GM21360 (cell line): ENCODE results near the gene KRT75.
"Not testable (repeated sequence)": the region's sequence is repeated elsewhere in the genome, so short reads cannot be mapped to it uniquely, and the experiment has no call there.

Source experiments
- ATAC-seq: cut with Tn5 transposase; IDR thresholded peaks from one replicate; pipeline ENCODE4 v1.9.1; 2021; ENCODE audit warnings: mild to moderate bottlenecking, moderate library complexity; ENCODE audit not compliant: unreplicated experiment

The KRT75 gene

DNA sequence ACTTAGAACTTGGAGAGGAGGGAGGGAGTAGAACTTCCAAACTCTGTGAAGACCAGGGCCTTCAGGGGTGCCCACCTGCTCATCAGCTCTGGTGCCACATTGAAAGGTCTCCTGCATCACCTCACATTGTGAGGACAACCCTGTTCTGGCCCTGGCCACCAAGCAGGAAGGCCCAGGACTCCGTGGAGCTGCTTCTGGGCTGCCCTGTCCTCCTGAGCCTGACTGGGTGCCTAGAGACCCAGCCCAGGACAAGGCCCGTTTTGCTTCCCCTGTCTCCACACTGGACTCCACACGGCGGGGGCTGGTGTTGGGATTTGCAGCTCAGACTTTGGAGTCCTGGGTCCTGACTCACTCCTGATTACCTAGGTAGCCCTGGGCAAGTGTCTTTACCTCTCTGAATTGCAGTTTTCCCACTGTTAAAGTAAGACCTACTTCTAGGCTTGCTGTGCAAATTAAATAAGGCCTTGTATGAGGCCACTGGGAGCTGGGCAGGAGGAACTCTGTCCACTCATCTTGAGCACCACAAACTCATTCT is 15.5 kb downstream of the KRT75 start:
- no peak for ATAC-seq

DNA sequence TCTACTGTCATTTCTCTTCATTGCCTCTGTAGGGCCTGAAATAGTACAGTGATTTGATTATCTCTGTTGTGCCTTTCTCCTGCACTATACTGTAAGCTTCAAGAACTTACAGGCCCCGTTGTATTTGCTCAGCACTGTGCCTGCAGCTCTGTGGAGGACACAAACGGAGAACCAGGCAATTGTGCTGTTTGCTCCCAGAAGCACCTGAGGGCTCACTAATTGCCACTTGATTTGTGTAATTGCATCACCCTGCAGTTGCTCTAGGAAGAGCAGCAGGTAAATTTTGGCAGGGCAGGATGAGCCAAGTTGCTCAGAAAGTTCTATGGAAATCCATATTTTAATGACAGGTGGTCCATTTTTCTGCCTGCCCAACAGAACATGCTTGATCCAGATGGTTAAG is 16.4 kb downstream of the KRT75 start:
- no peak for ATAC-seq

DNA sequence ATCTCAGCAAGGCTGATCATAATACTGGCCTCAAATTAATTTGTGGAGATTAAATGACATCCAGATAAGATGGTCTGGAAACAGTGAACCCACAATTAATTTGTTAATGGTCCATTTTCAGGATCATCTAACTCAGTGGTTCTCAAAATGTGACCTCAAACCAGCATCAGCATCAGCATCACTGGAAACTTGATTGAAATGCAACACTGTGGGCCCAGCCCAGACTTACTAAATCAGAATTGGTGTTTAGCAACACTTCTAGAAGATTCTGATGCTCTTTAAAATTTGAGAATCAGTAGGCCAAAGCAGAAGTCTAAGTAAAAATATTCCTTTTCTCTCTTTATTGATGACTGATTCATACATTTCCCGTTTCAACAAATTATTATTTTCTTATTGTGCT is 17.4 kb downstream of the KRT75 start:
- ATAC-seq = no peak

DNA sequence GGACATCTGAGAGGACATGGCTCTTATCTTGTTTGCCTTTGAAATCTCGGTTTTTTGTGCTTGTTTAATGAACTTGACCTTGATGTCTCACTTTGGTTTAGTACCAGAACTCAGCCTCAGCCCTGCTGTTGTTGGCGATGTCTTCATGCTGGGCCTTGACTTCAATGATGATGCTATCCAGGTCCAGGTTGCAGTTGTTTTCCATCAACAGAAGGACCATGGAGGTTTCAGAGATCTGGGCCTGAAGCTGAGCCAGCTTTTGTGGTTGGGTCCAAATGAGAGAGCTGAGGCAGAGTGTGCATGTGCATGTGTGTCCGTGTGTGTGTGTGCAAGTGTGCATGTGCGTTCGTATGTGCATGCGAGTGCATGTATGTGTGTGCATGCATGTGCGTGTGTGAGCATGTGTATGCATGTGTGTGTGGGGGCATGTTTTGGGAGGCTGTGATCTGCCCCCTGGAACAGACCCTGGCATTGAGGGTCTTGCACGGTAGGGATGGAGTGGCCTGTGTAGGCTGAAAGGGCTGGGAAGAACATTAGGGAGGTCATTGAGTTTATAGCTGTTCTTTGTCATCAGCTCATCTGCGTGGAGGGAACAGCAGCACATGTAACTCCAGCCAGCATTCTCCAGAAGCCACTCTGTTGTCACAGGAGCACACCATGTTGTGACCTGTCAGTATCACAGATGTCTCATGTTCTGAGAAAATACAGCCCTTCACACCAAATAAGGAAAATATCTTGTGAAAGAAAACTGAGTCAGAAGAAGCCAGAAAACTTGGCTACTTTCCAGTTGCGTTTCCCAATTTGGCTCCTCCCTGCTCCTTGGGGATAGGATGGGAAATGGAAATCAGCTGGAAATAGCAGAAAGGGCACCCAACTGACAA is 18.1 kb downstream of the KRT75 start:
- no peak for ATAC-seq

DNA sequence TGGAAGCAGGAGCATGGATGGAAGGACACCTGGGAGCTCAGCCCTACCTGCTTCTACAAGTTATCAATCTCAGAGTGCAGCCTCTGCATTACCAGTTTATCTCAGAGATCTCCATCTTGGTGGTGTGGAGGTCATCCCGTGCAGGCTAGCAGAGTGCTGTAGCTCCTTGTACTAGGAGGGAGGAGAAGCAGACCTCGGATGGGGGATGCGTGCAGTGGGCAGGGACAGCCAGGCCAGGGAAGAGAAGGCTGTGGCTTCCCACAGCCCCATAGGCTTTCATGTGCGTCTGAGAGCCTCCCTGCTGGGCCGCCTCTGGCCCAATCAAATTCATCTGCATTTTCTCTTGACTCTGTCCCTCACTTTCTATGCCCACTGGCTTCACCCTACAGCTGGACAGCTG is 19.2 kb downstream of the KRT75 start:
- no peak for ATAC-seq

DNA sequence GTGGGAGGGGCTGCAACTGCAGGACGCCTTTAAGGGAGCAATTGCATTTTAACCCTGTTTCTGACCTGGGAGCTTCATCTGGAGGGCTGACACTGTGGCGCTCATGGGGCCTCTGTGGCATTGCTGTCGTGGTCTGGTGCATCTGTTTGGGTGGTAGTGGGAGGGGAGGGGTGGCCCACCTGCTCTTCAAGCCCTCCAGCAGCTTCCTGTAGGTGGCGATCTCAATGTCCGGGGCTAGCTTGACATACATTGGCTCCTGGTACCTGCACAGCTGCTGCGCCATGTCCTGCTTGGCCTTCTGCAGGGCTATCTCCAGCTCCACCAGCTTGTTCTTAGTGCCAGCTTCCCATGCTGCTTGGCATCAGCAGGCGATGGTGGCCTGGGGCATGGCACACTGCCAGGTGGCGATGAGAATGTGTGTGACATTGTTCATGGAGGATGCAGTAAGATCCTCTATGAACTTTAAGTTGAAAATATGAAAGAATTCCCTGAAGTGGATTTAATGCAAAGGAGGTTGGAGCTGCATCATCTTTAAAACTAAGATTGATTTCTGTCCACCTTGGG is 20.3 kb downstream of the KRT75 start:
- ATAC-seq = no peak

DNA sequence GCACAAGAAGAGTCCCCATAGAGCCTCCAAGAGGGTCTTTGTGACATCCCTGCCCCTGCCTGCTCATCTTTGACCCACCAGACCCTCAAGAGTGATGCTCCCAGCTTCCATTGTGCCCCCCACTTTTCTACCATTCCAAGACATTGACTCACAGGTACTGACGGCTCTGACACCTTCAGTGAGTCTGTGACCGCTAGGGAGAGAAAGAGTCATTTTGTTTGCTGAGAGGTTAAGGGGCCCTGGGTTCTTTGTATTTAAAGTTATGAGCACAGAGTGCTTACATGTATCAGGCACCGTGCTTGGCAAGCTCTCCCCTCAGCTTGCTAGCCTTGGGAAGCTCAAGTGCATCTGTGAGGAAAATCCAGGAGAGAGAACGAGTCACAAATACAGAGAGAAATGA is 21.0 kb downstream of the KRT75 start:
- no peak for ATAC-seq

DNA sequence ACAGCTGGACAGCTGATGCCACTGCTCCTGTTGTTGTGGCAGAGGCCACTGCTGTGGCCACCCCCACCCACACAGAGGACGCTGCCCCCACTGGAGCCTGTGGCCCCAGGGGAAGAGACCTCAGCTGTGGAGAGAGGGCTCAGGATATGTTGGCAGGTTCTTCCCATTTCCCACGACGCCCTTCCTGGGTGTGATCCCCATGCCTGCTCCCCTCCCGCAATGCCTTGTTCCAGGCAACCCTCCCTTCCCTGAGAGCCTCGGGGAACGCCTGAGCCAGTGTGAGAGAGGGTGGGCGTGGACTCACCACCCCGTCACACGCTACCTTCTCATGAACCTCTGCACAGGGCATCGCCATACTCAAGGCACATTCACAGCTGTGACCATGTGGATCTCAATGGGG is 22.4 kb downstream of the KRT75 start:
- no peak for ATAC-seq

DNA sequence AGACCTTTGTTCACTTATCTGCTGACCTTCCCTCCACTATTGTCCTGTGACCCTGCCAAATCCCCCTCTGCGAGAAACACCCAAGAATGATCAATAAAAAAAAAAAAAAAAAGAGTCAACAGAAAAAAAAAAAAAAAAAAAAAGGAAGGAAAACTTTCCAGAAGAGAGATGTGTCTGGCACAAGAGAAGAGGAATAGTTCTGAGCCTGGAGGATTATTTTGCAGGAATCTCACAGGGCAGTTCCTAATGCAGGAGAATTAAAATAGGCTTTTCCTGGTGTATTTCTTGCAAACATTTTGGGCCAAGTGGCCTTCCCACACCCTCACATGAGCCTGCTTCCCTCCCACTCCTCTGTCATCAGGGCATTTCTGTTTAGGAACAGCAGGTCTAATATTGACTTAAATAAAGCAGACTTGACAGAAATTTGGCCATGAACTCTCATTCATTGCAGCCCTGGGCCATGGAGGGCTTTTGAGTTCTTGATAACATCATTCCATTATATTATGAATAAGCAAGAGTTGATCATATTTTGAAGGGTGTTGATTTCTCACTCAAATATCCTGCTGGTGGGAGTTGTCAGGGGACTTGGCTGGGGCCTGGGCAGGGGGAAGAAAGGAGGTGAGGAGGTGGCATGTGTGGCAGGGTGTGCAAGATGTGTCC is 23.5 kb downstream of the KRT75 start:
- ATAC-seq = not testable (repeated sequence)

DNA sequence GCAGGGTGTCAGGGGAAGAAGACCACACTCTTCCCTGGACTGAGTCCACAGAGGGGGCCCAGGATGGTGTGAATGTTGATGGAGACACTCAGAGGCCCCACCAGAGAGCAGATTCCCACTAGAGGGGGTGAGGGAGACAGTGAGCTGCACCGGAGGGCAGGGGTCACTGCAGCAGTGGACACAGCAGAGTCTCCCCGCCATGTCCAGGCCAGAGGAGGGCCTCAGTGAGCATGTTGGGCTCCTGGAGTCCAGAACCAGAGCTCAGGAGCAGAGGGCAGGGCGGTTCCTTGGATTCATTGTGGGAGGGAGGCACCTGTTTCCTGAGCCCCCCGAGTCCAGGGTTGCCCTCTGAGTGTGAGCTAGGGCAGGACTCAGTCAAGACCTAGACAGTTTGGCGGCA is 26.3 kb downstream of the KRT75 start:
- no peak for ATAC-seq

DNA sequence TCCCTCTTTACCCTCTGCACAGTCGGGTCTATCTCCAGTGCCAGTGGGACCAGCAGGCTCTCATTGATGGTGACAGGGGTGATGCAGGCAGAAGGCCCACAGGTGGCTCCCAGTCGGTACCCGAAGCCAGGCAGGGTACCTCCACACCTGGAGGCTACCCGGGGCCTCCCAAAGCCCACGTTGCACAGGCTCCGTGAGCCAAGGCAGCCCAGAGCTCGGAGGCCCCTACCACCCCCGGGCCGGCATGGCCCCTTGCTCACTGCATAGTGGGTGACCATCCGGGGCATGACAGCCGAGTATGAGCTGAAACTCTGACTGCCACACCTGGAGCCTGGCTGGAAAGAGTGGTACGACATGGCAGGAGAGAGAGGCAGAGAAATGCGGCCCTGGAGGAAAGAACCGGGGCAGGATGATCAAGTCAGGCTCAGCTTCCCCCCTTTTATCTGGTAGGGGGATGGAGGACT is 28.2 kb downstream of the KRT75 start, which contains the start of gene KRT82:
KRT82 (minus strand) TSS at position 414 of the 464 bp plus-strand sequence; CDS start at position 356, 58 bp downstream.
- ATAC-seq = no peak

DNA sequence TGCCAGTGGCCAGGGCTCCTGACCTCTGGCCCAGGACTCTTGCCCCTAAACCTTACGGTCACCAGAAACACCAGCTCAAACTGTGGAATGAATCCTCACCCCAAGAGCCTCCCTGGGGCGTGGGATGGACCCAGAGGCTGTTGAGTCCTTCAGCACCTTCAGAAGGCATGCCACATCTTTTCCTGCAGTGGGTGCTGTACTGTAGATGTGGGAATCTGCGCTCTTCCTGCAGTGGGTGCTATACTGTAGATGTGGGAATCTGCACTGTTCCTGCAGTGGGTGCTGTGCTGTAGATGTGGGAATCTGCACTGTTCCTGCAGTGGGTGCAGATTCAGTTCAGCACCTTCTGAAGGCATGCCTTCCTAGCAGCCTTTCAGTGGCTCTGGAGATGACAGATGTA is 29.2 kb downstream of the KRT75 start:
- ATAC-seq = no peak

DNA sequence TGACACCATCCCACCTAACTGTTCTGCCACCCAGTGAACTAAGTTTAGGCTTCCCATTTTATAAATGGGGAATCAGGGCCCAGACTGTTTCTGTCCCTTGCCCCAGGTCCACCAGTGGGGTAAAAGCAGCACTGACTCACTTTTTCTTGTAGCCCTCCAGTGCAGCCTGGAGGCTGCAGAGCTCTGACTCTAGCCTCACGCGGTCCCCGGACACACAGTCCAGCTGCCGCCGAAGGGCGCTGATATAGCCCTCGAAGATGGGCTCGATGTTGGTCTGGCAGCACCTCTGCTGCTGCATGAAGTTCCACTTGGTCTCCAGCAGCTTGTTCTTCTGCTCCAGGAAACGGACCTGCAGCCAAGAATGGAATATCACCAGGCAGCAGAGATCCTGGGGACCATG is 30.6 kb downstream of the KRT75 start:
- no peak for ATAC-seq

DNA sequence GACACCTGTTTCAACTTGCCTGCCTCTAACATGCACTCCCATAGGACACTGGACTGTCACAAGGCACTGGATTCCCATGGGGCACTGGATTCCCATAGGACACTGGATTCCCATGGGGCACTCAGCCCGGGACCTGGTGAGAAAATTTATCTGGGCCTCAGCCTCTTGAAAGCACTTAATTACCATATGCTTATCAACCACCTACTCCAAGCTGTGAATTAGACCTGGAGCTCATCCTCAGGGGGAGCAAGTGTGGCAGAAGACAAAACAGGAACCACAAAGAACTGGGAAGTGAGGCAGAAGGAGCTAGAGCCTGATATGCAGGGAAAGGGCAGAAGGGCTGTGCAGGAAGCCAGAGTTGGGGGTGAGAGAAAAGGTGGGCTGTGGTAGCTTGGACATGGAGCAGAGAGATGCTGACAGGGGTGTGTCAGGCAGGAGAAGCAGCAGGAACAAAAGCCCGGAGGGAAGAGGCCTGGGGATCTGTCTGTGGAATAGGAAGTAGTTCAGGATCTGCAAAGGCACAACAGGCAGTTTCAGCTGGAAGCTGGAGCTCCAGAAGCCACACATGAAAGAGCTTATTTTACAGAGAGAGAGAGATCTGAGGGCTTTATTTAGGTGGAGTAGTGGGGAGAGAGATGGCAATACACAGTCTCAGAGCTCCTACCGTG is 31.2 kb downstream of the KRT75 start:
- no peak for ATAC-seq

DNA sequence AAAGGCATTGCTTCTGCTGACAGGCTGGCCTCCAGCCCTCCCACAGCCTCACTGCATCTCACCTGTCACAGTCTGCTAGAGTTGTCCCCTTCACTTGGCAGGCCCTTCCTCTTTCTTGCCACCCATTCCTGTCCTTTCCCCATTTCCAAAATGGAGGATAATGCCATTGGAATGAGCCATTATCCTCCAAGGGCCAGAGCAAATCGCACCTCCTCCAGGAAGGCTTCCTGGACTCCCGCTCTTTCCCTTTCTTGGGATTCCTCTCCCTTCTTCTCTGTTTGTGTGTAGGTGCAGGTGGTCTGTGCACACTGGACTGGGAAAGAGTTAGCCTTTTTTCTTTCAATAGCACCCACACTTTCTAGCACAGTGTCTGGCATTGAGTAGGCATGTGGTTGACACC is 31.8 kb downstream of the KRT75 start:
- no peak for ATAC-seq

DNA sequence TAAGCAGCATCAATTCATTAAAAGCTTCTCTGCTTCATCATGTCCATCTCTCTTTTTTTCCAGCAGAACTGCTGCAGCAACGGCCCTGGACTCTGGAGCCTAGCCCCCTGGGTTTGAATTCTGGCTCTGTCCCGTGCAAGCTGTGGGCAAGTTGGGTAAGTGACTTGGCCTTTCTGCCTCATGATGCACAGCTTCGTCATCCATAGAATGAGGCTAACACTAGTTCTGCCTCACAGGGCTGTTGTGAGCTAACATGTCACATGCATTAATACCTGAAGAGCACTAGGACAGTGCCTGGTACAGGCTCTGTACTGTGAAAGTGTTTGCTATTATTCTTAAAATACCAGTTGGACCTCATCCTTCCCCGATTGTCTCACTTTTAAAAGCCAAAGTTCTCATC is 32.2 kb downstream of the KRT75 start:
- ATAC-seq = no peak

DNA sequence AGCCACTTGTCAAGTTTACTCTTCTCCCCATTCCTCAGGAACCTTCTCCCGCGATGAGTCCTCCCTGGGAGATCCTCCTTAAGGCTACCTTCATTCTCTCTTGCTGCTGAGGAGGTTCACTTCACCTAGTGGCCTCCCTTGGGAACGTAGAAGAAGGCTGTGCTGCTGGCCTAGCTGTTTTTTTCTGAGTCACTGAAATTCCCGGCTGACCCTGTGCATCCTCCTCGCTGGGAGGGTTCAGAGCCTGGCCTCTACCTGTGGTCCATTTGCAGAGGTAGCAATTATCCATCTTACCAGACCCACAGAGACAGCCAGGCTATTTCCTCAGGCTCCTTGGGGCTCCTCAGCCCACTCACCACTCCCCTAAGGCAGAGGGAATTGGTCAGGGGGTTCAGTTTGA is 32.6 kb downstream of the KRT75 start:
- no peak for ATAC-seq

DNA sequence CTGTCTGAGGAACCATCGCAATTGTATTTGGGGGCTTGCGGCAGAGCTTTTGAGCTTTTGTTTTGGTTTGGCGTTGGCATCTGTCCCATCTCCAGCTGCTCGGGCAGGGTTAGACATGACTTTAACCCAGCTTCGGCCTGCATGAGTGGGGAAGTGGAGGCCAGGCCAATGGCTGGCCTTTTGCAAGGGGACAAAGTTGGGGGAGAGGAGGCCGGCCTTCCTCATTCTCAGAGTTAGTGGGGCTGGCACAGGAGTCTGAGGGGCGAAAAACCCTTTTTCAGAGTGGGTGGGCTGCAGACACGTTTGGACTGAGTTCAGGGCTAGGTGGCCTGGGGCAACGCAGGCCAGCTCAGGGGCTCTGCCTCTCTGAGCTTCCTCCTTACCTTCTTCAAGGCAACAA is 33.3 kb downstream of the KRT75 start:
- ATAC-seq = no peak

DNA sequence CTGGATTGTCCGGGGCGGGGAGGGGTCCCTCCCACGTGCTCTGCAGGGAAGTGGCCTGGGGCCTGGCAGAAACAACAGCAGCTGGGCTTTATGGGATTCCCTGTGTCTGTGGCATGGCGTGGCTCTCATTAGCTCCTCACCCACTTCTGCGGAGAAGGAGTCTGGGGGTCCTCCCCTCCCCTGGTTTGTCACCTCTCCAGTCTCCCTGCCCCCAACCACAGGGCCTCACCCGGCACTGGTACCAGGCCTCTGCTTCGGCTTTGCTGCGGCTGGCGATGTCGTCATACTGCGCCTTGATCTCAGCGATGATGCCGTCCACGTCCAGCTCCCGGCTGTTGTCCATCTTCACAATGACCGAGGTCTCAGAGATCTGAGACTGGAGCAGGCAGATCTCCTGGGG is 34.4 kb downstream of the KRT75 start:
- ATAC-seq = no peak

DNA sequence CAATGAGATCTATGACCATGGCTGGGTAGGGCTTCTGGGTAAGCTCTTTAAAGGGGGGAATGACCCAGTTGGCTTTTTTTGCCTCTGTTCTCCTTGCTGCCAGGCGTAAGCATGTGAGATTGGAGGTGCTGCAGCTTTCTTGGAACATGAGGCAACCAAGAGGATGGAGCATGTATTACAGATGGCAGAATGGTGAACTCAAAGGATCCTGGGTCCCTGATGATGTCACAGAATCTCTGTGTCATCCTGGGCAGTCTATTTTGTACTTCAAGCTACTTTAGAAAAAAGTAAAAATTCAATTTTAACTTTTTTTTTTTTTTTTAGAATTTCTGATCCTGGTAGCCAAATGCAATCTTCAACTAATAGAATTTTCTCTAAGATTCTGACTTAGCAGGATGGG is 36.0 kb downstream of the KRT75 start:
- no peak for ATAC-seq

DNA sequence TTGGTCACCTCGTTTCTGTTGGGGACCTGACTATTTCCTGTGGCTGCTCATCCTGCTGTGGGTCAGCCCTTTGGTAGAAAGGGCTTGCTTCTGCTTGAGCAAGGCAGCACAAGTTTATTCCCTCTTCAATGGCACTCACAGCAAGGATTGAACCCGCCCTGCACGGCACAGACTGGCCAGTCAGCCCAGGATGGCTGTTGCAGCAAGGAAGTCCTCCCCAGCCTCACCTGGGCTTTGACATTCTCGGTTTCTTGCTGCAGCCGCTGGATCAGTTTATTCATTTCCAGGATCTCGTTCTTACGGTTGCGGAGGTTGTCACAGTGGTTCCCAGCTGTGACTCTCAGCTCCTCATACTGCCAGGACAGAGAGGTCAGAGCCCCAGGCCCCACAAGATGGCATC is 37.5 kb downstream of the KRT75 start:
- ATAC-seq = no peak
